Esophagus muscularis mucosa (tissue), 4 donors: ENCODE results near the gene KRTAP5-3. TPM values are rescaled to one million over a fixed set of nuclear protein-coding genes. Genes with fewer than 3 reads are reported as not detected.
A peak's percentile ranks its signal among the peaks of the same experiment; 100 is the strongest.
"Not testable (repeated sequence)": the region's sequence is repeated elsewhere in the genome, so short reads cannot be mapped to it uniquely, and the experiment has no call there.

Experiments used
- DNase-seq: peaks from one replicate; pipeline ENCODE4 v3.0.0-alpha.2; 2017; ENCODE audit errors: extremely low spot score
- H3K27ac ChIP-seq, 4 donors: fragments of 200-600 bp; sonication (generic); replicated peaks in 1 of 4; 1 replicate in 3 of 4; 2 replicates in 1 of 4; pipeline ENCODE4 v1.5.1; 2016 to 2019; ENCODE audit warnings: mild to moderate bottlenecking in 1 of 4
- H3K27me3 ChIP-seq, 4 donors: fragments of 200-600 bp; sonication (generic); one replicate each; pipeline versions ENCODE4 v1.5.1 to v1.6.0; 2016 to 2019
- H3K36me3 ChIP-seq, 4 donors: fragments of 200-600 bp; sonication (generic); one replicate each; pipeline ENCODE4 v1.5.1; 2016 to 2019
- H3K4me1 ChIP-seq, 4 donors: fragments of 200-600 bp; sonication (generic); one replicate each; pipeline ENCODE4 v1.5.1; 2016 to 2019
- H3K4me3 ChIP-seq, 4 donors: fragments of 200-600 bp; sonication (generic); 1 replicate in 2 of 4; 2 replicates in 2 of 4; pipeline ENCODE4 v1.5.1; 2016 to 2019; ENCODE audit warnings: mild to moderate bottlenecking in 4 of 4, moderate library complexity in 1 of 4
- H3K9me3 ChIP-seq, 4 donors: fragments of 200-600 bp; sonication (generic); 1 replicate in 3 of 4; 2 replicates in 1 of 4; pipeline ENCODE4 v1.5.1; 2016 to 2019
- EP300 ChIP-seq: sonication (generic); formaldehyde crosslinking; IDR thresholded peaks from one replicate; pipeline ENCODE4 v1.6.1; 2017; ENCODE audit warnings: antibody characterized with exemption
- POLR2A ChIP-seq: fragments of 450-650 bp; IDR thresholded peaks from one replicate; pipeline ENCODE4 v1.6.1; 2017; ENCODE audit warnings: antibody characterized with exemption, moderate library complexity, mild to moderate bottlenecking, low read depth
- POLR2AphosphoS5 ChIP-seq, 2 donors: sonication (generic); formaldehyde crosslinking; IDR thresholded peaks; one replicate each; pipeline ENCODE4 v1.6.1; 2017; ENCODE audit warnings: antibody characterized with exemption in 2 of 2
- WGBS: methylation state at CpG from one replicate; pipeline ENCODE4 v1.1.5; 2018; 5-methylcytosine and 5-hydroxymethylcytosine counted together
- intact Hi-C: fragments of 100-400 bp; cut with DNase I; formaldehyde crosslinking; loops from one replicate; pipeline ENCODE4 v1.15.1; 2023
- total RNA-seq, 4 donors: library from RNA; depleted of rRNA; stranded (reverse); fragments of >200 nt; gene quantifications; one replicate each; pipeline versions ENCODE4 v1.1.0 to v1.2.1, GENCODE V29; 2016
- TF ChIP-seq, protein P1 (sequence below), 3 experiments: fragments of 200-600 bp in 2 of 3; fragments of 450-650 bp in 1 of 3; sonication (generic) in 2 of 3; IDR thresholded peaks; one replicate each; pipeline ENCODE4 v1.5.1; 2017 to 2019; ENCODE audit warnings: antibody characterized with exemption in 3 of 3, mild to moderate bottlenecking in 2 of 3, moderate library complexity in 1 of 3

The KRTAP5-3 gene
- total RNA-seq, 4 donors from 2014 or later, result not detected

DNA sequence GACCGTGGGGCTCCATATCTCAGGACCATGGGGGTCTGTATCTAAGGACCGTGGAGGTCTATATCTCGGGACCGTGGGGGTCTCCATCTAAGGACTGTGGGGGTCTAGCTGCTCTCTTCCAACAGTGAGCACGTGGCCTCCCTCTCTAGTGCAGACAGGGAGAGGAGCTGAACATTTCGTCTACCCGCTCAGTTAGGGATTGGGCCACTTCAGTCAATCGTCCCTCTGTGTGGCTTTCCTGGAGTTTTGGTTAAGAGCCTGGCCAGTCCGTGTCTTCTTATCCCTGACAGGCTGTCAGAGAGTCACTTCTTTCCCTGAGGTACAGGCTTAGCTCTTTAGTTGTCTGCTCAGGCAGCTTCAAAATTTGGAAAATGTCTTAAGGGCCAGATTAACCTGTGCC is 26.3 kb downstream of the KRTAP5-3 start:
- Histone ChIP-seq H3K36me3 (no peaks in the 10 kb centered on the region), H3K27me3 (peaks cover 0 to 4% (median 0%) of the 10 kb centered on the region in 4 donors), H3K4me3 (no peak overlapping the region), H3K9me3 (peaks cover 0 to 10% (median 4%) of the 10 kb centered on the region in 4 donors), H3K4me1 (no peaks in the 10 kb centered on the region), H3K27ac (no peak overlapping the region)
- WGBS, result 82% methylated on average over 9 of the region's 9 CpGs
- intact Hi-C loops, result no loop called here
- TF ChIP-seq EP300, result no peak
- TF ChIP-seq, protein P1, sequence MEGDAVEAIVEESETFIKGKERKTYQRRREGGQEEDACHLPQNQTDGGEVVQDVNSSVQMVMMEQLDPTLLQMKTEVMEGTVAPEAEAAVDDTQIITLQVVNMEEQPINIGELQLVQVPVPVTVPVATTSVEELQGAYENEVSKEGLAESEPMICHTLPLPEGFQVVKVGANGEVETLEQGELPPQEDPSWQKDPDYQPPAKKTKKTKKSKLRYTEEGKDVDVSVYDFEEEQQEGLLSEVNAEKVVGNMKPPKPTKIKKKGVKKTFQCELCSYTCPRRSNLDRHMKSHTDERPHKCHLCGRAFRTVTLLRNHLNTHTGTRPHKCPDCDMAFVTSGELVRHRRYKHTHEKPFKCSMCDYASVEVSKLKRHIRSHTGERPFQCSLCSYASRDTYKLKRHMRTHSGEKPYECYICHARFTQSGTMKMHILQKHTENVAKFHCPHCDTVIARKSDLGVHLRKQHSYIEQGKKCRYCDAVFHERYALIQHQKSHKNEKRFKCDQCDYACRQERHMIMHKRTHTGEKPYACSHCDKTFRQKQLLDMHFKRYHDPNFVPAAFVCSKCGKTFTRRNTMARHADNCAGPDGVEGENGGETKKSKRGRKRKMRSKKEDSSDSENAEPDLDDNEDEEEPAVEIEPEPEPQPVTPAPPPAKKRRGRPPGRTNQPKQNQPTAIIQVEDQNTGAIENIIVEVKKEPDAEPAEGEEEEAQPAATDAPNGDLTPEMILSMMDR (IDR thresholded peaks at IDR 0.05), result no peak
- no peak for TF ChIP-seq POLR2A
- TF ChIP-seq POLR2AphosphoS5 (IDR thresholded peaks at IDR 0.05), result no peak
- no peak for DNase-seq

DNA sequence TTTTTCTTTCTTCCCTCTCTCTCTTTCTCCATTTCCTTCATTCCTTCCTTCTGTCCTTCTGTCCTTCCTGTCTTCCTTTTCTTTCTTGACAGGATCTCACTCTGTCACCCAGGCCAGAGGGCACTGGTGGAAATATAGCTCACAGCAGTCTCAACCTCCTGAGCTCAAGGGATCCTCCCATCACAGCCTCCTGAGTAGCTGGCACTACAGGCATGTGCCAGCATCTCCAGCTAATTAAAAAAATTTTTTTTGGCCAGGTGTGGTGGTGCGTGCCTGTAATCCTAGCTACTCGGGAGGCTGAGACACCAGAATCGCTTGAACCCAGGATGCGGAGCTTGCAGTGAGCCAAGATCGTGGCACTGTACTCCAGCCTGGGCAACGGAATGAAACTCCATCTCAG is 31.4 kb downstream of the KRTAP5-3 start:
- Histone ChIP-seq H3K4me1 (peaks cover 20 to 28% (median 26%) of the 10 kb centered on the region in 4 donors), H3K36me3 (no peaks in the 10 kb centered on the region), H3K27ac (no peak overlapping the region), H3K27me3 (peaks cover 0 to 6% (median 2%) of the 10 kb centered on the region in 4 donors), H3K4me3 (no peak overlapping the region), H3K9me3 (peaks cover 0 to 10% (median 4%) of the 10 kb centered on the region in 4 donors)
- TF ChIP-seq POLR2AphosphoS5 (IDR thresholded peaks at IDR 0.05), result no peak
- TF ChIP-seq, protein P1 (IDR thresholded peaks at IDR 0.05), result no peak
- no peak for TF ChIP-seq POLR2A
- TF ChIP-seq EP300, result no peak
- intact Hi-C loops, result no loop called here
- 82% methylated on average over 6 of the region's 6 CpGs for WGBS
- no peak for DNase-seq

DNA sequence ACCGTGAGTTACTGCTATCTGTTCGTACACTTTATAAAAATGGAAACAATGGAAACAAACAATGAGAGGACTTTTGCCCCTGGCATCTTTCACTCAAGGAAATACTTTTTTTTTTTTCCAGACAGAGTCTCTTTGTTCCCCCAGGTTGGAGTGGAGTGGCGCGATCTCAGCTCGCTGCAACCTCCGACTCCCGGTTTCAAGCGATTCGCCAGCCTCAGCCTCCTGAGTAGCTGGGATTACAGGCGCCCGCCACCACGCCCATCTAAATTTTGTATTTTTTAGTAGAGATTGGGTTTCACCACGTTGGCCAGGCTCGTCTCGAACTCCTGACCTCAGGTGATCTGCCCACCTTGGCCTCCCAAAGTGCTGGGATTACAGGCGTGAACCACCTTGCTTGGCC is 32.5 kb downstream of the KRTAP5-3 start:
- Histone ChIP-seq H3K4me1 (peaks cover 27 to 37% (median 34%) of the 10 kb centered on the region in 4 donors), H3K9me3 (peaks cover 0 to 10% (median 4%) of the 10 kb centered on the region in 4 donors), H3K27me3 (peaks cover 0 to 11% (median 2%) of the 10 kb centered on the region in 4 donors)
- H3K27ac ChIP-seq, intact Hi-C loops, H3K4me3 ChIP-seq, DNase-seq, H3K36me3 ChIP-seq: not testable (repeated sequence)
- WGBS, result 88% methylated on average over 16 of the region's 16 CpGs

DNA sequence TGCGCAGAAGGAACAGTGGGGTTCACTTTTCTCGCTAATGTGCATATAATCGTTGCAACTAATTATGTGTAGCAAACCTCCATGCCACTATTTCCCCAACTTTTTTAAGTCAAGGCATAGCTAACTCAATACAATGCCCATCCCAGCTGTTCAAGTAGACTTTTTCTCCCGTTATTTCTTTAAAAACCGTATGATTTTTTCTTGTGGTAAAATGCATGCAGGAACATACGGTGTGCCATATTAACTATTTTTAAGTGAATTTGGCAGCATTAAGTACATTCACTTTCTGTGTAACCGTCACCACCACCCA is 33.4 kb downstream of the KRTAP5-3 start:
- H3K27ac ChIP-seq, result peak overlapping the region in 1 of 4 donors; percentile 80
- 22% methylated on average over 7 of the region's 7 CpGs for WGBS

DNA sequence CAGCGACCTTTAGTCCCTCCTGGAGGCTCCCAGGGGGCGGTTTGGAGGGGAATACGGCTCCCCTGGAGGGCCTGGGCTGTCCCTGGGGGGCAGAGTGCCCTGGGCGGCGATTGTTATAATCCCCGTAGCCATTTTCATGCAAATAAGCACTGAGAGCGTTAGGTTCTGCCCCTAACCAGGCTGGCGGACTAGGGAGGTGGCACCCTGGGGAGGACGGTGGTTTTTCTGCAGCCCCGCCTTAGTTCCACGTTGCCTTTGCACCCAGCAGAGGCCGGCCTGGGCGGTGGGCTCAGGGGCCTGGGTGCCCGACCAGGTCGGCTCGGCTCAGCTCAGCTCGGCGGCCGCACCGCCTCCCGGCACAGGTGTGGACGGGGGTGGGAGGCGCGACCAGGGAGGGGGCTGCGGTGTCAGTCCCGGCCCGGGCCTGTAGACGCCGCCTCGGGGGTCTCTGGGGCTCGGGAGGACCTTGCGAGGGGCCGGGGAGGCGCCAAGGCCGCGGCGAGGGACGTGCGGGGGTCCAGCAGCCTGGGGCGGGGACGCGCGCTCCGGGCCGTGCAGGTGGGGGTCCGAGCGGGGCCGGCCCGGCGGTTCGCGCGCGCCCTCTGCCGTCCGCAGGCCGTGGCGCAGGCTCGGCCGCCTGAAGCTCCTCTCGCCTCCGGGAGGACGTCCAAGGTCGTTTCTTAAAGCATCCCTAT is 33.9 kb downstream of the KRTAP5-3 start:
- 0% methylated on average over 4 of the region's 64 CpGs for WGBS
- H3K27ac ChIP-seq, result peak overlapping the region; percentile 79 to 87 (median 81)

More for the DNA sequence above, 33.4 kb downstream of the KRTAP5-3 start:
- no peak for DNase-seq
- H3K4me3 ChIP-seq, result peak overlapping the region in 1 of 4 donors; percentile 53
- no peaks in the 10 kb centered on the region for H3K36me3 ChIP-seq
- peaks cover 0 to 11% (median 2%) of the 10 kb centered on the region in 4 donors for H3K27me3 ChIP-seq
- peaks cover 0 to 10% (median 4%) of the 10 kb centered on the region in 4 donors for H3K9me3 ChIP-seq
- peaks cover 35 to 45% (median 43%) of the 10 kb centered on the region in 4 donors for H3K4me1 ChIP-seq
- TF ChIP-seq POLR2A (no peak), POLR2AphosphoS5 (IDR thresholded peaks at IDR 0.05) (no peak), EP300 (no peak)
- TF ChIP-seq, protein P1 (IDR thresholded peaks at IDR 0.05), result no peak
- intact Hi-C loops, result loop anchor here (1.0 kb wide), 1 partner anchor 29 kb away; no protein-coding TSS in a partner anchor

More for the DNA sequence above, 33.9 kb downstream of the KRTAP5-3 start:
- Histone ChIP-seq H3K4me1 (peaks cover 38 to 50% (median 48%) of the 10 kb centered on the region in 4 donors), H3K36me3 (no peaks in the 10 kb centered on the region), H3K27me3 (peaks cover 0 to 11% (median 2%) of the 10 kb centered on the region in 4 donors), H3K4me3 (peak overlapping the region; percentile 48 to 85 (median 53)), H3K9me3 (peaks cover 0 to 10% (median 4%) of the 10 kb centered on the region in 4 donors)
- intact Hi-C loops, result loop anchor here (1.0 kb wide), 1 partner anchor 28 kb away; no protein-coding TSS in a partner anchor
- DNase-seq, result no peak
- TF ChIP-seq POLR2AphosphoS5 (IDR thresholded peaks at IDR 0.05), result no peak
- TF ChIP-seq, protein P1 (IDR thresholded peaks at IDR 0.05), result peak; percentile 87 to 96 (median 95)
